Measurements from ENCODE around the gene EBLN1.
"Not testable (repeated sequence)": the region's sequence is repeated elsewhere in the genome, so short reads cannot be mapped to it uniquely, and the experiment has no call there.

The EBLN1 gene

DNA sequence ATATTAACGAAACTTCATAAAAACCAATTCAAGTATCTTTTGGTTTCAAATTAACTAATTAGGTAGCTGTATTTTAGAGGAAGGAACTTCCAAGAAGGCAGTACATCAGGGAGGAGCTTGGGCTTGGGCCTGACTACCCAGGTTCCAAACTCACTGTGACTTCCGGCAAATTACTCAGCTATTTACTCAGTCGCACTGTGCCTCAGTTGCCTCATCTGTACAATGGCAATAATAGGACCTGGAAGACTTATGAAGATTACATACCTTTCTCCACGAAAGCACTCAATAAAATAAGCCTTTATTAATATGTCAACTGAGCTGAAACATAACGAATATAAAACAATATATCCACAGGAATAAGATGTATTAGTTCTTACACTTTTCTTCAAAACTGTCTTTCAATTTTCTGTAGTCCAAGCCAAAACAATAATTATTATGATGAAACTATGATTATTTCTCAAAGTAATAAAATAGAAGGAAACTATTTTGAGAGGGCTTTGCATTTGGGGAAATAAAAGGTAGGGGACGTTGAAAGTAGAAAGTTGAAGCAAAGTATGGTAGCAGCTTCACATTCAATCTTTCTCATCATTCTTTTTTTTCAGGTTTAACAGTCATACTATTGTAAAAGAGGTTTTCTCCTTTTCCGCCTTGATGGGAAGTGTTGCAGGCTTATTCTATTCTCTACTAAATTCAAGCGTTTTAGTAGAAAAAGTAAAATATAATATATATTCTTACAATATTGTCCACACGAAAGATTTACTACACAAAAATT is 10.5 kb upstream of the EBLN1 start:
- DNase-seq (ENCODE audit: low spot score) = no peak

DNA sequence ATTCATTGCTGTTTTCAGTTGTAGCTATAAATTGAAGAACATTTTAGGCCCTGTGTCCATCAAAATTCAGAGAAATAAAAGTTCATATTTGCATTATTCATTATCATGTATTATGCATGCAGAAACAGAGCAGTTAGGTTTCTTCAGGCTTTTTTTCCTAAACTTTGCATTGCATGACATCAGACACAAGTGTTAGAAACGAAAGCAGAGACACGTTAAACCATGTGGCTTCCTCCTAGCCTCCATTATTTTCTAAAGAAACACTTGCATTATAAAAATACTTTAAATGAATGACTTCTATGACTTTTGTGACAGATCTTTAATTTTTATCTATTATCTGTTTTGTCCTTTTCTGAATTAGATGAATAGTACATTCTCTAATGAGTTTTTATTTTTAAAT is 8.8 kb upstream of the EBLN1 start:
- DNase-seq (ENCODE audit: low spot score) = no peak

DNA sequence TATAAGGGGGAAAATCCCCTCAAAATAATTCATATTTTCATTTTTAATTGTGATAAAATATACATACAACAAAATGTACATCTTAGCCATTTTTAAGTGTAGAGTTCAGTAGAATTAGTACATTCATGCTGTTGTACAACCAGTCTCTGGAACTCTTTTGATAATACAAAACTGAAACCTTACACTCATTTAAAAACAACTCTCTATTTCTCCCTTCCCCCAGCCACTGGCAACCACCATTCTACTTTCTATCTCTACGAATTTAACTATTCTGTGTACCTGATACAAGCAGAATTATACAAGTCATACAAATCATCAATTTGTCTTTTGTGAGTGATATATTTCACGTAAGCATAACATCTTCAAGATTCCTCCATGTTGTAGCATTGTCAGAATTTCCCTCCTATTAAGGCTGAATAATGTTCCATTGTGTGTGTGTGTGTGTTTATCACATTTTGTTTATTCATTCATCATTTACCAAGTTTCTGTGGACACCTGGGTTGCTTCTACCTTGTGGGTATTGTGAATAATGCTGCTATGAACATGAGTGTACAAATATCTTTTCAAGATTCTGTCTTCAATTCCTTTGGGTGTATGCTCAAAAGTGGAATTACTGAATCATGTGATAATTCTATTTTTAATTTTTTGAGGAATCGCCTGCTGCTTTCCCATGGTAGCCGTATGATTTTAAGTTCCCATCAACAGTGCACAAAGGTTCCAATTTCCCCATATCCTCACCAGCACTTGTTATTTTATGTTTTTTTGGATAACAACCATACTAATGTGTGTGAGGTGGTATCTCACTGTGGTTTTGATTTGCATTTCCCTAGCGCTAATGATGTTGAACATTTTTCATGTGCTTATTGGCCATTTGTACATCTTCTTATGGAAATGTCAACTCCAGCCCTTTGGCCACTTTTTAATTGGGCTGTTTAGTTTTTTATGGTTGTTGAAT is 4.7 kb upstream of the EBLN1 start:
- DNase-seq (ENCODE audit: low spot score) = no peak

DNA sequence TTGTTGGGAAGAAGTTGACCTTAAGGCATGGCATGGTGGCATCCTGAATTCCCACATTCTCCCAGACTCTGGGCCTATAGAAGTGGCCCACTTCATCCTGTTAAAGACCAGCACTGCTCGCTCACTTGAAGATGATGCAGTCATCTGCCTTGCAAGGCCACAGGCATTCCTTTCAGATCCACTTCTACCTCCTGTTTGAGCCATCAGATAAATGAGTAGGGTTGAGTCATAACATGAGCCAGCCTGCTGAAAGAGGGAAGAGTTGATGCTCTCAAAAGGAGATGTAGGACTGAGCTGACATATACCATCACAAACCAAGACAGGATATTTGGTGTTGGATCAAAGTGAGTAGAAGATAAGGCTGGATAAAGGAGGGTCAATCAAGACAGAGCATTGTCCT is 1.5 kb upstream of the EBLN1 start:
- DNase-seq (ENCODE audit: low spot score) = no peak

DNA sequence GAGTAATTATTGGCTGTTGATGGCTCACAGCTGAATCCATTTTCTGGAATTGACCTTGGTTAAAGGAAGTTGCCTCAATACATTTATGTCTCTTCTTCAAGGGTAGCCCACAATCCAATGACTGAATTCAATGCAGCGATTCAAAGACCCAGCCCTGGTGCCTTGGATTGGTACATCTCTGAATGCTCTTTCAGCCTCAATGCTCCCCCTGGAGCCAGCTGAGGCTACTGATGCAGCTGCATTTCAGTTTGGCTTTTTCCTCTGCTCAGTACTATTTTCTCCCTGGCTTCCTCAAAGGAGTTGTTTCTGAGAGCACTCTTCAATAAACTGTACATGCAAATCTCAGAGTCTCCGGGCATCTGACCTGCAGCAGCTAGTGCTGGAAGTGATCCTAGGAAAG is 633 bp upstream of the EBLN1 start:
- no peak for DNase-seq (ENCODE audit: low spot score)

GRCh38 chr10:22217084-22217483 is 731 bp downstream of the EBLN1 start:
- not testable (repeated sequence) for DNase-seq (ENCODE audit: low spot score)

GRCh38 chr10:22210267-22210666 is 7.5 kb downstream of the EBLN1 start:
- no peak for DNase-seq (ENCODE audit: low spot score)

- no peak for DNase-seq (ENCODE audit: low spot score)
These were observed 23.9 kb downstream of the EBLN1 start for GRCh38 chr10:22193945-22194344.

- DNase-seq (ENCODE audit: low spot score) = no peak
These were observed 32.2 kb downstream of the EBLN1 start for GRCh38 chr10:22185586-22185985.

DNA sequence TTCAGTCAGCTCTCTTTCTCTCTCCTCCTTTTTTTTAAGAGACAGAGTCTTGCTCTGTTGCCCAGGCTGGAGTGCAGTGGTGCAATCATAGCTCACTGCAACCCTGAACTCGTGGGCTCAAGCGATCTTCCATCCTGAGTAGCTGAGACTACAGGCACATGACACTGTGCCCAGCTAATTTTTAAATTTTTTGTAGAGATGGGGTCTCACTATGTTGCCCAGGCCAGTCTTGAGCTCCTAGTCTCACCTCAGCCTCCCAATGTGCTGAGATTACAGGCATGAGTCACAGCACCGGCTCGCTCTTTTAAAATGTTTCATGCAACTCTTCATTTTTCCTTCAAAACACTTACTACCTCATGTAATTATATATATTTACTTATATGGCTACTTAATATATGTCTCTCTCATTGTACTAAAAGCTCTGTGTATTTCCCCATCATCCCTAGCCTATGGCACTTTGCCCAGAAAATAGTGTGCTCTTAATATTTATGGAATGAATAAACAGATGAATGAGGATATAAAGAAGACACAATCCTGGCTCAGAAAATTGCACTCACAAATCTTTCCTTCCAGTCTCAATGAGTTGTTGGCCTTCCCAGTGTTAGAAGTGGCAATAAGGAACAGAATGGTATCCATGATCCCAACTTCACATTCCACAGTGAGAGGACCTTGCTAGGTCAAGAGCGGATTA is 33.9 kb downstream of the EBLN1 start:
- no peak for DNase-seq (ENCODE audit: low spot score)

GRCh38 chr10:22180724-22181123 is 37.1 kb downstream of the EBLN1 start:
- no peak for DNase-seq (ENCODE audit: low spot score)

DNA sequence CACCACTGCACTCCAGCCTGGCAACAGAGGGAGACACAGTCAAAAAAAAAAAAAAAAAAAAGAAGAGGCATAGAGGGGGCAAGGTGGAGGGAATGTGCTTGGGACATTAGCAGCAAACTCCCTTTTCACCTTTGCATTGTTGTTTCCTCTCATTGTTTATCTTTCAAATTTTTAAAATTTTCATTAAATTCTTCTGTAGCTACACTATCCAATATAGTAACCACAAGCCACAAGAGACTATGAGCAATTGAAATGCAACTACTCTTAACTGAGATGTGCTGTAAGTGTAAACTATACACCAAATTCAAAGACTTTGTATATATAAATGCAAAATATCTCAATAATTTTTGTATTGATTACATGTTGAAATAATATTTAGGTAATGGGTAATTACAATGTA is 43.4 kb downstream of the EBLN1 start:
- no peak for DNase-seq (ENCODE audit: low spot score)

DNA sequence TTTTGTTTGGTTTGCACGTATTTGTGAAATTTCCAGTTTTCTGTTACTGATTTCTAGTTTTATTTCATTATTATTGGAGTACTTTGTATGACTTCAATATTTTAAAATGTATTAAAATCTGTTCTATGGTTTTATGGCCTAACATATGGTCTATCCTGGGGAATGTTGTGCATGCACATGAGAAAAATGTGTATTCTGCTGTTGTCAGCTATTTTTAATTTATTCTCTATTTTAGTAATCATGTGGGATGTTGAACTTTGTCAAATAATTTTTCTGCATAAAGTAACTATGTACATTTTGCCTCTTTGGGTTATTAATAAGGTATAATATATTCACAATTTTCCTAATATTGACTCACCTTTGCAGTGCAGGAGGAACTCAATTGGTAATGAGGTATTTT is 46.7 kb downstream of the EBLN1 start:
- DNase-seq (ENCODE audit: low spot score) = no peak

- DNase-seq (ENCODE audit: low spot score) = no peak
These were observed 47.2 kb downstream of the EBLN1 start for GRCh38 chr10:22170582-22170981.

GRCh38 chr10:22159979-22160378 is 57.8 kb downstream of the EBLN1 start:
- no peak for DNase-seq (ENCODE audit: low spot score)

DNA sequence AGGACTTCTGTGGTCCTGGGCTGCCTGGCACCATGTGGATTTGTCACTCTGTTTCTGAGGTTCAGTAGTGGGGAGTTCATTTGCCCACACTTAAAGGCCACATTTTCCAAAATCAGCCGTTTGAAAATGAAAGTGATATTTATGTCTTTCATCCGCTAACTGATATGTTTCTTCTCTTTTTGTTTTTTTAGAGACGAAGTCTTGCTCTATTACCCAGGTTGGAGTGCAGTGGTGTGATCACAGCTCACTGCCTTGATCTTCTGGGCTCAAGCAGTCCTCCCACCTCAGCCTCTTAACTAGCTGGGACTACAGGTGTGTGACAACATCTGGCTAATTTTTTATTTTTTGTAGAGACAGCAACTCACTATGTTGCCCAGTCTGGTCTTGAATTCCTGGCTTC is 58.6 kb downstream of the EBLN1 start:
- DNase-seq (ENCODE audit: low spot score) = no peak

All from HuH-7.5 (cell line).